Right lobe of liver (tissue), 4 donors: ENCODE measurements around the gene DYTN.

Experiments
- CTCF ChIP-seq, 4 donors: fragments of 200-600 bp in 3 of 4; fragments of 450-650 bp in 1 of 4; IDR thresholded peaks; one replicate each; pipeline versions ENCODE4 v1.5.1 to v1.8.0; 2016 to 2022; ENCODE audit warnings: antibody characterized with exemption in 4 of 4, mild to moderate bottlenecking in 2 of 4
- POLR2A ChIP-seq: fragments of 450-650 bp; IDR thresholded peaks from one replicate; pipeline ENCODE4 v1.6.1; 2017; ENCODE audit warnings: antibody characterized with exemption, mild to moderate bottlenecking
- donor health status: DM: no; HTN: no; CAD: no.
- donor health status: DM: no; HTN: no; CAD: no.
- donor health status: DM: no; HTN: yes; CAD: no.

- TF ChIP-seq CTCF (IDR thresholded peaks at IDR 0.05) (no peak), POLR2A (no peak)
These were observed 15.1 kb upstream of the DYTN start for GRCh38 chr2:206733341-206733740.
